ENCODE data around the gene MRPS15. TPM values are rescaled to one million over a fixed set of nuclear protein-coding genes. Genes with fewer than 3 reads are reported as not detected.
A peak's percentile ranks its signal among the peaks of the same experiment; 100 is the strongest.

MRPS15 gene
- total and polyA plus RNA-seq, 2 donors from 2014 or later, result 48.1 to 160 TPM

- Histone ChIP-seq H3K4me1 (ENCODE audit: control insufficient read depth in 2 of 3, insufficient read depth in 2 of 3, low read depth in 1 of 3, low read length in 3 of 3) (peaks cover 0 to 2% (median 0%) of the 10 kb centered on the region in 3 donors), H3K9ac (ENCODE audit: low read length in 3 of 3) (peak within 1 kb of the TSS; percentile 71 to 98 (median 72)), H3K27me3 (ENCODE audit: control insufficient read depth, insufficient read depth, low read length) (no peaks in the 10 kb centered on the region), H3K9me3 (ENCODE audit: control insufficient read depth in 2 of 3, insufficient read depth in 1 of 3, low read length in 3 of 3) (no peaks in the 10 kb centered on the region), H3K36me3 (ENCODE audit: control insufficient read depth in 2 of 3, insufficient read depth in 3 of 3, low read length in 3 of 3) (peaks cover 2 to 11% (median 5%) of the 10 kb centered on the region in 3 donors), H3K27ac (ENCODE audit: low read depth in 2 of 2, low read length in 2 of 2) (peak within 1 kb of the TSS; percentile 97 to 99), H3K4me3 (ENCODE audit: low read length in 3 of 3) (peak within 1 kb of the TSS; percentile 74 to 88 (median 87))
- TF ChIP-seq, protein P1, sequence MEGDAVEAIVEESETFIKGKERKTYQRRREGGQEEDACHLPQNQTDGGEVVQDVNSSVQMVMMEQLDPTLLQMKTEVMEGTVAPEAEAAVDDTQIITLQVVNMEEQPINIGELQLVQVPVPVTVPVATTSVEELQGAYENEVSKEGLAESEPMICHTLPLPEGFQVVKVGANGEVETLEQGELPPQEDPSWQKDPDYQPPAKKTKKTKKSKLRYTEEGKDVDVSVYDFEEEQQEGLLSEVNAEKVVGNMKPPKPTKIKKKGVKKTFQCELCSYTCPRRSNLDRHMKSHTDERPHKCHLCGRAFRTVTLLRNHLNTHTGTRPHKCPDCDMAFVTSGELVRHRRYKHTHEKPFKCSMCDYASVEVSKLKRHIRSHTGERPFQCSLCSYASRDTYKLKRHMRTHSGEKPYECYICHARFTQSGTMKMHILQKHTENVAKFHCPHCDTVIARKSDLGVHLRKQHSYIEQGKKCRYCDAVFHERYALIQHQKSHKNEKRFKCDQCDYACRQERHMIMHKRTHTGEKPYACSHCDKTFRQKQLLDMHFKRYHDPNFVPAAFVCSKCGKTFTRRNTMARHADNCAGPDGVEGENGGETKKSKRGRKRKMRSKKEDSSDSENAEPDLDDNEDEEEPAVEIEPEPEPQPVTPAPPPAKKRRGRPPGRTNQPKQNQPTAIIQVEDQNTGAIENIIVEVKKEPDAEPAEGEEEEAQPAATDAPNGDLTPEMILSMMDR (IDR thresholded peaks at IDR 0.05; ENCODE audit: borderline replicate concordance, extremely low read depth, insufficient read depth), result no peak
- FAIRE-seq (peak; percentile 87), DNase-seq (peak; percentile 96 to 99 (median 98))
- intact Hi-C loops (cut with DNase I), result no loop called here
Observed at GRCh38 chr1:36450270-36450918, 13.8 kb downstream of the MRPS15 start, which contains the start of gene OSCP1. Gene OSCP1 (minus strand): TSS chr1:36450451. CDS start chr1:36450369, 82 bp downstream.

GRCh38 chr1:36448530-36449056 is 15.6 kb downstream of the MRPS15 start:
- FAIRE-seq (no peak), DNase-seq (no peak)
- H3K9ac ChIP-seq (ENCODE audit: low read length in 3 of 3), result no peak overlapping the region
- no peak overlapping the region for H3K27ac ChIP-seq (ENCODE audit: low read depth in 2 of 2, low read length in 2 of 2)
- H3K27me3 ChIP-seq (ENCODE audit: control insufficient read depth, insufficient read depth, low read length), result no peaks in the 10 kb centered on the region
- no peaks in the 10 kb centered on the region for H3K9me3 ChIP-seq (ENCODE audit: control insufficient read depth in 2 of 3, insufficient read depth in 1 of 3, low read length in 3 of 3)
- intact Hi-C loops (cut with DNase I), result no loop called here
- TF ChIP-seq, protein P1 (IDR thresholded peaks at IDR 0.05; ENCODE audit: borderline replicate concordance, extremely low read depth, insufficient read depth), result no peak
- H3K4me1 ChIP-seq (ENCODE audit: control insufficient read depth in 2 of 3, insufficient read depth in 2 of 3, low read depth in 1 of 3, low read length in 3 of 3), result peaks cover 0 to 2% (median 0%) of the 10 kb centered on the region in 3 donors
- no peak overlapping the region for H3K4me3 ChIP-seq (ENCODE audit: low read length in 3 of 3)
- no peaks in the 10 kb centered on the region for H3K36me3 ChIP-seq (ENCODE audit: control insufficient read depth in 2 of 3, insufficient read depth in 3 of 3, low read length in 3 of 3)

GRCh38 chr1:36447450-36447849 is 16.7 kb downstream of the MRPS15 start:
- Histone ChIP-seq H3K4me1 (ENCODE audit: control insufficient read depth in 2 of 3, insufficient read depth in 2 of 3, low read depth in 1 of 3, low read length in 3 of 3) (peaks cover 0 to 2% (median 0%) of the 10 kb centered on the region in 3 donors), H3K4me3 (ENCODE audit: low read length in 3 of 3) (no peak overlapping the region), H3K27me3 (ENCODE audit: control insufficient read depth, insufficient read depth, low read length) (no peaks in the 10 kb centered on the region), H3K9ac (ENCODE audit: low read length in 3 of 3) (no peak overlapping the region), H3K9me3 (ENCODE audit: control insufficient read depth in 2 of 3, insufficient read depth in 1 of 3, low read length in 3 of 3) (no peaks in the 10 kb centered on the region), H3K27ac (ENCODE audit: low read depth in 2 of 2, low read length in 2 of 2) (no peak overlapping the region), H3K36me3 (ENCODE audit: control insufficient read depth in 2 of 3, insufficient read depth in 3 of 3, low read length in 3 of 3) (no peaks in the 10 kb centered on the region)
- TF ChIP-seq, protein P1 (IDR thresholded peaks at IDR 0.05; ENCODE audit: borderline replicate concordance, extremely low read depth, insufficient read depth), result no peak
- intact Hi-C loops (cut with DNase I), result no loop called here
- DNase-seq (no peak), FAIRE-seq (no peak)

All from kidney (tissue), 14 donors.